ENCODE results near the gene PPP1R26. TPM values are rescaled to one million over a fixed set of nuclear protein-coding genes. Genes with fewer than 3 reads are reported as not detected.

Gene PPP1R26
- total and polyA plus RNA-seq, 2 of the 13 experiments (the other 11 are each of a cell fraction or from before 2014, with no cell fraction given): 8.6 to 11.6 TPM

- TF ChIP-seq ZBTB4 (CRISPR knock-in tag; IDR thresholded peaks at IDR 0.05; ENCODE audit: borderline replicate concordance): 0 out of 2 replicates have a peak, but pooled peaks have one; percentile 50
- peak; percentile 88 for TF ChIP-seq YY1 (IDR thresholded peaks at IDR 0.05; ENCODE audit: insufficient read depth, insufficient replicate concordance, low read depth, low read length)
- no peak for TF ChIP-seq ZFP82 (CRISPR knock-in tag; IDR thresholded peaks at IDR 0.05; ENCODE audit: borderline replicate concordance)
- 0 out of 2 replicates have a peak, but pooled peaks have one; percentile 19 for TF ChIP-seq NR0B2 (CRISPR knock-in tag; IDR thresholded peaks at IDR 0.05)
- TF ChIP-seq MIER3 (CRISPR knock-in tag; IDR thresholded peaks at IDR 0.05; ENCODE audit: borderline replicate concordance): 0 out of 2 replicates have a peak, but pooled peaks have one; percentile 31
- TF ChIP-seq ZBTB40 (IDR thresholded peaks at IDR 0.05): no peak
- TF ChIP-seq ZBTB40 (CRISPR knock-in tag; IDR thresholded peaks at IDR 0.05): no peak
- TF ChIP-seq ARID5B (CRISPR knock-in tag; IDR thresholded peaks at IDR 0.05): no peak
- TF ChIP-seq ZNF121 (CRISPR knock-in tag; IDR thresholded peaks at IDR 0.05): 0 out of 2 replicates have a peak, but pooled peaks have one; percentile 39
- no peak for TF ChIP-seq ZNF180 (CRISPR knock-in tag; IDR thresholded peaks at IDR 0.05; ENCODE audit: borderline replicate concordance, low read depth)
- peak; percentile 18; the same call in 1 of the 2 replicates for TF ChIP-seq NFYC (CRISPR knock-in tag; IDR thresholded peaks at IDR 0.05)
These were observed 19.9 kb downstream of the PPP1R26 start (continued) for GRCh38 chr9:135499326-135500070.

Measured in HepG2 (cell line).